ENCODE results near the gene TPCN1.

TPCN1 gene

GRCh38 chr12:113347107-113347506 is 125.8 kb downstream of the TPCN1 start:
- no peak for DNase-seq (ENCODE audit: low read depth)
- no peak for TF ChIP-seq CTCF (IDR thresholded peaks at IDR 0.05; ENCODE audit: control insufficient read depth, insufficient read depth, low read depth, low read length, missing control alignments)

GRCh38 chr12:113347892-113348291 is 126.6 kb downstream of the TPCN1 start:
- no peak overlapping the region for H3K4me3 ChIP-seq (ENCODE audit: control insufficient read depth, low read depth, low read length)
- DNase-seq (ENCODE audit: low read depth), result no peak
- TF ChIP-seq CTCF (IDR thresholded peaks at IDR 0.05; ENCODE audit: control insufficient read depth, insufficient read depth, low read depth, low read length, missing control alignments), result no peak

More at GRCh38 chr12:113347107-113347506, 125.8 kb downstream of the TPCN1 start:
- no peak overlapping the region for H3K4me3 ChIP-seq (ENCODE audit: control insufficient read depth, low read depth, low read length)
